GM18907 (cell line): Measurements from ENCODE around the gene ZFP36L2.
"Not testable (repeated sequence)": the region's sequence is repeated elsewhere in the genome, so short reads cannot be mapped to it uniquely, and the experiment has no call there.

ENCODE experiments used
- ATAC-seq: cut with Tn5 transposase; IDR thresholded peaks from one replicate; pipeline ENCODE4 v1.9.1; 2021; ENCODE audit warnings: mild to moderate bottlenecking, moderate library complexity; ENCODE audit not compliant: unreplicated experiment

Gene ZFP36L2

DNA sequence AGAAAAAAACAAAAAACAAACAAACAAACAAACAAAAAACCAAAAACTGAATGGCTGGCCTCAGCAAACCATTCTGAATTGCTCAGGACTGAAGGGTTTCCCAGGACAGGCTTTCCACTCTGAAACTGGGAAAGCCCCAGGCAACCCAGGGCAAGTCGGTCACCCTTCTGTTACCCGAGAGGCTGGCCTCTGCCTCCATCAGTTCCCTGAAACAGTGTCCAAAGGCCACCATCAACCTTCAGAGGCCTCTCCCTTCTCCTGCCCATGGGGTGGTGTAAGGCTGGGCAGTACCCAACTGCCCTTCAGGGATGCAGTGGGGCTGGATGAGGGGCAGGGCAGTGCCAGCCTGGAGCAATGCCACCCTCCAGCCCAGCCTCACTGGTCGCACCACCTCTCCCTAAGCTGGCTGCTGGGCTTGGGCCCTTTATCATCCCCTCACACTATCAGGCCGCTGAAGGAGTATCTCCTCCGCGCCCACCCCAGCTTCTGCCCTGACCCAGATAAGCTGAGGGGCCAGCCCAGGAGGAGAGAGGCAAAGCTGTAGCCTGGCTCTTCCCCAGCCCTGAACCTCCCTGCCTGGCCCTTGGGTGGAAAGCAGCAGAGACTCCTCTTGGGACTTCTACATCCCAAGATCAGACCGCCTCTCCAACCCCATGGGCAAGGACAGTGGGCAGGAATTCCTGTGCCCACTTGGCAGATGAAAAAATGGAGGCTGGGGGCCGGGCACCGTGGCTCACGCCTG lies 35.9 kb downstream of the ZFP36L2 start:
- ATAC-seq = no peak

DNA sequence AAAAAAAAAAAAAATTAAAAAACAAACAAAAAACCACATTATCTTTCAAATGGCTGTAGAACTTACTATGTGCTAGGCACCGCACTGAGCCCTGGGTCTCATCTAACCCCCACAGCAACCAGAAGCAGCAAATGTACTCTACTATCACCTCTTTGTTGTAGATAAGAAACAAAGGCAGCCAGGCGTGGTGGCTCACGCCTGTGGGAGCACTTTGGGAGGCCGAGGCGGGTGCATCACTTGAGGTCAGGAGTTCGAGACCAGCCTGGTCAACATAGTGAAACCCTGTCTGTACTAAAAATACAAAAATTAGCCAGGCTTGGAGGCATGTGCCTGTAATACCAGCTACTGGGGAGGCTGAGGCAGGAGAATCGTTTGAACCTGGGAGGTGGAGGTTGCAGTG lies 36.5 kb downstream of the ZFP36L2 start:
- not testable (repeated sequence) for ATAC-seq

DNA sequence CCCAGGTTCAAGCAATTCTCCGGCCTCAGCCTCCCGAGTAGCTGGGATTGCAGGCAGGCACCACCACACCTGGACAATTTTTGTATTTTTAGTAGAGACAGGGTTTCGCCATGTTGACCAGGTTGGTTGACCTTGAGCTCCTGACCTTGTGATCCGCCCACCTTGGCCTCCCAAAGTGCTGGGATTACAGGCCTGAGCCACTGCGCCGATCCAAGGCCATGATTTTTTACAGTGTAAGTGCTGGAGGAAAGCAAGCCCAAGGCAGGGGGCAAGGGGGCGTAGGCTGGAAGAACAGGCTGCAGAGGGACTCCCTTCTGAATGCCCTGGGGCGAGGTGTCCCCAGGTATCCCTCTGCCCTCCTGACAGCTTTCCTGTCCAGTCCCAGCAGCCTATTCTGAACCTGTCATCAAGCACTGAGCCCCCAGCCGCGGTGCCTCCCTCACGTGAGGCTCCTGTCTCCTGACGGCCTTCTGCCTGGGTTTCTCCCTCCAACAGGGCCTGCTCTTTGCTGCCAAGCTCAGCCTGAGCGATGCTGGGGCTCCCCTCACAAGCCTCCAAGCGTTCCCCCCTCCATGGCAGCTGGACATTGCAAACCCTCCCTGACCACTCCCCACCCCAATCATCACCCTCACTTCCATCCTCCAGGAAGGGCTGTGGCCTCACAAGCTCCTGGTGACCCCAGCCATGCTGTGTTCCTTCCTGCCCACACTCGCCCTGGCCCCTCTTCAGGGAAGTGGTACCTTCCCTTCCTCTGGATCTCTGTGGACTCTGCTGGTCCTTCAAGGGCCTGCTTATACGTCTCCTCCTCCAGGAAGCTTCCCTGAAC lies 37.6 kb downstream of the ZFP36L2 start:
- no peak for ATAC-seq

DNA sequence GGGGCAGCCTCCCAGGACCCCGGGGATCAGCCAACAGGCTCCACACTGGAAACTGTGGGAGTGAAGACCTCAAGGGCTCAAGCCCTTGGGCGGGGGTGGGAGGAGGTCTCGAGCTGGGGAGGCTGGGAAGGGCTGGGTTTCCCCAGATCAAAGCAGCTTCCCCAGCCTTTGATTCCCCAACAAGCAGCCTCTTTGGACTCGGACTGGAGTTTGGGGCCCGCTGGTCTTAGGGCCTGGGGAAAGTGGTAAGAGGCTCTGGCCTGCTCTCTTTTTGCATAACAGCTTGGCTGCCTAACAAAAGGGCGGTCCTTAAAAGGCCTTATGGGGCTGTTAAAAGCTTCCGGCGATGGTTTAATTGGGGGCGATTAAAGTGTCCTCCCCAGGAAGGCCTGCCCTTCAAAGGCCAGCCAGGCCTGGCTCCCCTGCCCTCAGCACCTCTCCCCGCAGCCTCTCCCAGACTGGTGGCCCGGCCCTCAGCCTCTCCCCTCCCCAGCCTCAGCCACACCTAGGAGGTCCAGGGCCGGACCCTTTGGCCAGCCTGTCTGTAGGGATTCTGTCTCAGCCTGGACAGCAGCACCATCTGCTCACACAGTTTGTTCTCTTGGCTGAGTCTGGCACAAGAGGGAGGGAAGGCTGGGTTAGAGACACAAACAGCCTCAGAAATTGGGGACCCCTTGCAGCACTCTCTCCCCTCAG lies 39.6 kb downstream of the ZFP36L2 start:
- no peak for ATAC-seq

DNA sequence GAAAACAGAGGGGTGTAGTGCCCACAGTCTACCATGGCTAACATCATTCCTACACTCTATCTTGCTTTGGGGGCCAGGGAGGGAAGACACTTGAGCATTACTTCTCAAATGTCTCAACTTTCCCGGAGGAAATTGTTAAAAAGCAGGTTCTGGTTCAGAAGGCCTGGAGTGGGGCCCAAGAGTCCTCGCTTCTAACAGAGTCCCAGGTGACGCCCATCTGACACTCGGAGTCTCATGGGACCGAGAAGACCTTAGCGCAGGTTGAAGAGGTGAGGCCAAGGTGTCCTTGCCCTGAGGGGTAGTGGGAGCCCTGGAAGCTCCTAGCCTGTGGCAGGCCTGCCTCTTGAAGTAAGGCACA lies 40.1 kb downstream of the ZFP36L2 start:
- ATAC-seq = no peak

DNA sequence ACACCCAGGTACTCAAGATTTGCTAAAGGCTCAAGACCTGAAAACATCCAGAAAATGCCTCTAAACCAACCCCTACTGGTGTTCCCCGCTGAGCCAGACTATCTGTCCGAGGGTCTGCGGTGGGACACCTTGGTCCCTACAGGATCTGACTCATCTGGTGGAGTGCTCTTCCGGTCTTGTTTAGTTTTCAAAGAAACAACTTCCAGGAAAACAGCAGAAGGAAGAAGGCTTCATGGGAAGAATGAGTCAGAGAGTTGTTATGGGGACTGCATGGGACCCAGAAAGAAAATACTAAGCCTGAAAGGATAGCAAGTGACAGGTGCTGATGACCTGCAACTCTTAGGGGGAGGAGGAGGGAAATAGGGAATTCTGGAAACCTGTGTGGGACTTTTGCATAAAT lies 41.3 kb downstream of the ZFP36L2 start:
- no peak for ATAC-seq

DNA sequence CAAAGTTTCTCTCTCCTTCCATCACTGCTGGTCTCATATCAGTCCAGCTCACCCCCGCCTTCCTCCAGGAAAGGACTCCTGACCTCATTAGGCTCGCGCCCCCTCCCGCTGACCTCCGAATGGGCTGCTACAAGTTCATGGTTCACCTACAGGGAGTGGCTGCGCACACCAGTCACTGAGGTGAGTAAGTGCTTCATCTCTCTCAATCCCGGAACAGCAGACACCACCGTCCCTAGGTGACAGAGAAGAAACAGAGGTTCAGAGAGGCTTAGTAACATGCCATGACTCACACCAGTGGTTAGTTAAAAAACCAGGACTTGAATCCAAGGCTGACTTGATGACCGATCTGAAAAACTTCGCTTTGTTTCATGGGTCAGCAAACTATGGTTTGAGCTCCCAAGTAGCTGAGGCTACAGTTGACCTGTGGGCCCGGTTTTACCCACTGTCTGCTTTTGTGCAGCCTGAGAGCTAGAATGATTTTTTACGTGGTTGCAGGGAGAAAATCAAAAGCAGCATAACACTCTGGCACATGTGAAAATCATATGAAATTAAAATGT lies 42.0 kb downstream of the ZFP36L2 start:
- no peak for ATAC-seq

DNA sequence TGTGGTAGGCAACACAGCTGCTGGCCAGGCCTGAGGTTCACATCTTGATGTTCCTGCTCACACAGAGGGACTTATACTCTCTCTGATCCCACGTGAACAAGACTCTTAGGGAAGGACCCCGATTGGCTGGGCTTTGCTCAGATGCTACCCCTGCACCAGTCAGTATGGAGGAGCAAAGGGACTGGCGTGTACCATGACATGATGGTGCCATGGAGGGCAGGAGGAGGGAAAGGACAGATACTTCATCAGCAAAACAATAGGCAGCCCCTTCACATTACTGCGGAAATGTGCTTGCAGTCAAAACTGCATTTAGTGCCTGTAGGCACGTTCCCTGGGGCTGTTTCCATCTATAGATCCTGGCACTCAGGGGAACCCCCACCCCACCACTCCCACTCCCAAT lies 42.7 kb downstream of the ZFP36L2 start:
- no peak for ATAC-seq

DNA sequence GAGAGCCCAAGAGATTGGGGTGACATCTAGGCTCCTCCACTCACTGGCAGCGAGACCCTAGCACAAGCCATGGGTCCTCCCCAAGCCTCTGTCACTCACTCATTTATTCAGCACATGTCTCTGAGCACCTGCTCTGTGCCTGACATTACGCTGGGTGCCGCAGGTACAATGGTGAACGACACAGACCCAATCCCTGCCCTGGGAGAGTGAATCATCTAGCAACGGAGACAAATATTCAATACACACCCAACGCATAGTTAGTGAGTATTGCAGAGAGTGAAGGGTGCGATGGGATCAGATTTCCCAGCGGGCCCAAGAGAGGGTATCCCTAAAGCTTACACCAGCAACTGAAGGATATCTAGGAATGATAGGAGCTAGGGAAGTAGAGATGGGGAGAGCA lies 45.5 kb downstream of the ZFP36L2 start:
- no peak for ATAC-seq

DNA sequence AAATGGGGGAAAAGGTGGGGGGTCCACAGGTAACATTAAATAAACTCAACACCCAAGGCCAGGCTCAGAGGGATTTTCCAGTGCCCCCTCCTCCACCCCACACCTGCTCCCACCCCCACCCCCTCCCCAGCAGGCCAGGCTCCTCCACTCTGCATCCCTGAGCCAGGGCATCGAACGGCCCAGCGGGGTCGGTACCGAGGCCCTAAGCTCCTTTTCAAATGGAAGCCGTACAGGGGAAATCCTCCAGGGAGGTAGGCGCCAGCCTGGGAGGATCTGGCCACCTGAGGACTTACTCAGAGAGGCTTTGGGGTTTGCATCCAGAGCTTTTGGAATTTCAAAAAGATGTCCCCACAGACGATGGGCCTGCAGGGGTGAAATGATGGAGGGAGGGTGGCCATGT lies 46.5 kb downstream of the ZFP36L2 start:
- ATAC-seq = no peak

DNA sequence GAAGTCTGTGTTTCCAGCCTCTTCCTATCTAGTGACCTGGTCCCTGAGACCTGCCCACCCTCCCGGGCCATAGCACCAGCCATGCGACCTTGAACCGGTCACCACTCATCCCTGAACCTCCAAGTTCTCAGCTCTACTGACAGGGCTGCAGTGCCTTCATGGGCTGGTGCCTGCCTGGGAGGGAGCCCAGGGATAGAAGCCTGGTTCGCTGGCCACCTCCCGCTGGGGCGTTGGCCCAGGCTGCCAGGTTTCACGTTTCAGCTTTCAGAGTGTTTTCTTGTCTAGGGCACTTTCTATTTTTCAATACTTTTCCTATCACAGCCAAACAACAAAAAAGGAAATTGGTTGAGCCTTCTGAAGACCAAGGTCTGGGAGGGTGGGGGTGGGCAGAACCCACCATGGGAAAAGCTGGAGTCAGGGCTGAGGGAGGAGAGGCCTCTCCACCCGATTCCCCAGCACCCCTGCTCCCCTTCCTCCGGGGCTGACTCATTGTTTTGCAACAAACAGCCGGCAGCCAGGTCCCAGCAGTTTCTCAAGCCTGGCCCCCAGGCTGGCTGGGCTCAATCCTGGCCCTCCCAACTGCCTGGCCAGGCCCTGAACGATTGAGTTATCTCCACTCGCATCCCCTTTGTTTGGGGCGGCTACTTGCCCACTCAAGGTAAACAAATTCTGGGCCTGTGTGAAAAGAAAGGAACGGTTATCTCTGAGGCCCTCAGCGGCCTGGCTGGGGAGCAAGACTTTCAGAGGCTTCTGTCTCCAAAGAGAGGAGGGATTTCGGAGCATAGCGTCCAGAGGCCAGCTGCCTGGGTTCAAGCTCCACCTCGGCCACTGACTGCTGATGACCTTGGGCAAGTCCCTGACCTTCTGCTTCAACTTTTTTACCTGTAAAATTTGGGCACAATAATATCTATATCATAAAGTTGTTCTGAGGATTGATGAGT lies 47.5 kb downstream of the ZFP36L2 start:
- ATAC-seq = no peak

DNA sequence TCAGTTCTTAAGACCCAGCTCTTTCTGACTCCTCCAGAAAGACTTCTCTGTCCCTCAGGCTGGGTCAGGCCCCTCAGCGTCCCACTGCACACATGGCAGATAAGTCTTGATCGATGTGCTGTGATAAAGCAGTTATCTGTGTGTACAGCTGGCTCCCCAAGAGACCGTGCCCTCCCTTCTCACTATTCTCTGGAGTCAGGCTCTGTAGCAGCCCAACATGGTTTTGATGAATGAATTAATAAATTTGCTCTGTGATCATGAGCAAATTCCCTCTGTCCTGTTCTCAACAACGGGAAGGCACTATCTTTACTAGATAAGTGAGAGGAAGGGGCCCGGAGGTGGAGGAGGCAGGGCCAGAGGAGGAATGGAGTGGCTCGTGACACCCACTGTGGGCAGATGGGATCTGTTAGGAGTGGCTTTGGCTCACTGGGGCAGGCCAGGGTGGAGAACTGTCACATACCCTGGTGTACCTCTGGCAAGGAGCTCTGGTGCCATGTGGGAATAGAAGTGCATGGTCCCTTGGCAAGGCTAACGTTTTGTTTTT lies 48.3 kb downstream of the ZFP36L2 start:
- ATAC-seq = no peak

DNA sequence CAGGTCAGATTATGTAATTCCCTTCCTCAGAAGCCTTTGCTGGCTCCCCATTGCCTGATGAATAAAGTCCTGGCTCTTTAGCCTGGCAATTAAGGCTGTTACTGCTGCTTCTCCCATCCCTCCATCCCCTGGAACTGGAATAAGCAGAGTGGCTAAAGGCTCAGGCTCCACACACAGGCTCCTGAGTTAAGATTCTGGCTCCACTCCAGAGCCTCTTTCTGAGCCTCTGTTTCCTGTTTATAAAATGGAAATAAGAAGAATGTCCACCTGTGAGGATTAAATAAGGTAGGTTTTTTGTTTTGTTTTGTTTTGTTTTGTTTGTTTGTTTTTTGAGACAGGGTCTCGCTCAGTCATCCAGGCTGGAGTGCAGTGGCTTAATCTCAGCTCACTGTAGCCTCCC lies 50.0 kb downstream of the ZFP36L2 start:
- ATAC-seq = no peak

DNA sequence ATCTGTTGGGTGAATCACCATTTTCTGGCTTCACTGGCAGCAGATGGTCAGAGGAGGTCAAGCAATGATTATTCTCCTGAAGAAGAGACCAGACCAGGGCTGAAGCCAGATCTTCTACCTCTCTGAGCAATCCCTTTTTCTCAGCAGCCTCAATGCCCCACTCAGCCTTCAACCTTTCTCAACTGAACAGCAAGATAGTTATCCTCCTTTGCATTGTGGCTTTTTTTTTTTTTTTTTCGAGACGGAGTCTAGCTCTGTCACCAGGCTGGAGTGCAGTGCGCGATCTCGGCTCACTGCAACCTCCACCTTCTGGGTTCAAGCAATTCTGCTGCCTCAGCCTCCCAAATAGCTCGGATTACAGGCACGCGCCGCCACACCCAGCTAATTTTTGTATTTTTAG lies 50.5 kb downstream of the ZFP36L2 start:
- no peak for ATAC-seq

DNA sequence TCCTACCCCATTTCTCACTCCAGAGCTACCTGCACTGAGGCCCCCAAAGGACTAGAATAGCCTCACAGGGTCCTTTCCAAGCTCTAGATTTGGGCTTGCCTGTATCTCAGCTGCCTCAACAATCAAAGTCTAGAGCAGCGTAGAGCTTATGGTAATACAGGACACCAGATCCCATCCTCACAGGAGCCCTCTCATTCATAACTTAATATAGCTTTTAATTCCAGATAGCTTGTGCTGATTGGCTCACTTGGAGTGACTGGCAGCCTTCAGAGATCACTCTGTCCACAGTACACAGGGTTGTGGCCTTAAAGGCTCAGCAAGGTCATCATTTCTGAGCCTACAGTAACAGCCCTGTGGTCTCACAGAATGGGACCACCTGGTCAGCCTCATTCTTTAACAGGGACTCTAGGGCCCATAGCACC lies 51.4 kb downstream of the ZFP36L2 start:
- ATAC-seq = no peak

DNA sequence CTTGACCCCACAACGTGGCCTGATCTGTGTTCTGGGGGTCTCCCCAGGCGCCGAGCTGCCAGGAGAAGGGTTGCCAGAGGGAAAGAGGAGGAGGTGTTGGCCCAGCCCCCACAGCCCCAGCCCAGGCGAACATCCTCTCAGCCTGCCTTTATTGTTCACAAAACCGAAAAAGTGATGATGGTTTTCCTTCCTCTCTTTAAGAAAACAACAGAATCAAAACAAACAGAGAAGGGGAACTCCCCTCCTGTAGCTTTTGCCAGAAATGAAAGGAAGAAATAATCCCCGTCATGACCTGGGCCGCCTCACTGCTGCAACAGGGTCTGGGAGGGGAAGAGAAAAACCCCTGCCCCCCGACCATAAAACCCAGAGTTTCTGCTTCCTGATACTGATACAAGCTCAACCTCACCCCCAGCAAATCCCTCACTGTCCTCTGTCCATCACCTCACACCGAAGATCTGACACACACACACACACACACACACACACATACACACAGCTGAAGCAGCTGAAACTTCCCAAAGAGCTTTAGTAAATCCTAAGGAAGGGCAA lies 52.0 kb downstream of the ZFP36L2 start:
- ATAC-seq = peak; percentile 75
